KMS-11 (cell line): ENCODE data around the gene IFT57.

Experiments
- H2AFZ ChIP-seq: fragments of 200-600 bp; sonication (generic); 2 replicates; pipeline ENCODE4 v1.6.1; 2016; ENCODE audit warnings: antibody characterized with exemption, mixed run types, low read depth
- H3K27ac ChIP-seq: fragments of 200-600 bp; sonication (generic); 2 replicates; pipeline ENCODE4 v1.6.1; 2016; ENCODE audit warnings: mild to moderate bottlenecking, mixed run types
- H3K27me3 ChIP-seq: fragments of 200-600 bp; sonication (generic); 2 replicates; pipeline ENCODE4 v1.6.1; 2017; ENCODE audit warnings: mild to moderate bottlenecking, low read depth, mixed run types, moderate library complexity; ENCODE audit not compliant: insufficient read depth
- H3K36me3 ChIP-seq: fragments of 200-600 bp; sonication (generic); 2 replicates; pipeline ENCODE4 v1.6.1; 2017; ENCODE audit warnings: mild to moderate bottlenecking, mixed run types; ENCODE audit not compliant: insufficient read depth
- H3K4me1 ChIP-seq: fragments of 200-600 bp; sonication (generic); 2 replicates; pipeline ENCODE4 v1.6.1; 2016; ENCODE audit warnings: mild to moderate bottlenecking, low read depth, mixed run types; ENCODE audit not compliant: poor library complexity, severe bottlenecking
- H3K4me2 ChIP-seq: fragments of 200-600 bp; sonication (generic); 2 replicates; pipeline ENCODE4 v1.7.0; 2016; ENCODE audit warnings: mild to moderate bottlenecking, mixed run types
- H3K4me3 ChIP-seq: fragments of 200-600 bp; sonication (generic); IDR thresholded peaks from 2 replicates; pipeline ENCODE4 v1.6.1; 2017; ENCODE audit warnings: low read depth, low read length, mixed read lengths; ENCODE audit not compliant: insufficient read depth
- H3K79me2 ChIP-seq: fragments of 200-600 bp; sonication (generic); 2 replicates; pipeline ENCODE4 v1.6.1; 2016; ENCODE audit warnings: low read depth, mixed run types; ENCODE audit not compliant: insufficient read depth
- H3K9ac ChIP-seq: fragments of 200-600 bp; sonication (generic); 2 replicates; pipeline ENCODE4 v1.6.1; 2016; ENCODE audit warnings: mild to moderate bottlenecking, mixed run types
- H4K20me1 ChIP-seq: fragments of 200-600 bp; sonication (generic); 2 replicates; pipeline ENCODE4 v1.6.1; 2016; ENCODE audit warnings: mild to moderate bottlenecking, mixed run types; ENCODE audit not compliant: insufficient read depth
- TF ChIP-seq, protein P1 (sequence below): fragments of 200-600 bp; sonication (generic); conservative IDR thresholded peaks from 2 replicates; pipeline ENCODE4 v1.6.1; 2017; ENCODE audit warnings: low read depth, mild to moderate bottlenecking, antibody characterized with exemption, low read length, moderate library complexity, mixed read lengths

The IFT57 gene

DNA sequence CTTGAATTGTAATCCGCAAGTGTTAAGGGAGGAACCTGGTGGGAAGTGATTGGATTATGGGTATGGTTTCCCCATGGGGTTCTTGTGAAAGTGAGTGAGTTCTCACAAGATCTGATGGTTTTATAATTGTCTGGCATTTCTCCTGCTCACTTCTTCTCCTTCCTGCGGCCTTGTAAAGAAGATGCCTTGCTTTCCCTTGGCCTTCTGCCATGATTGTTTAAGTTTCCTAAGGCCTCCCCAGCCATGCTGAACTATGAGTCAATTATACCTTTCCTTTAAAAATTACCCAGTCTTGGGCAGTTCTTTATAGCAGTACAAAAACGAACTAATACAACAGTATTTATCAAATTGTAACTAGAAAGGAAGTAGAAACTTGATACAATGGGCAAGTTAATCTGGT, 31.9 kb downstream of the IFT57 start:
- no peaks in the 10 kb centered on the region for H3K79me2 ChIP-seq
- no peak overlapping the region for H3K9ac ChIP-seq
- no peaks in the 10 kb centered on the region for H3K27me3 ChIP-seq
- H2AFZ ChIP-seq = no peak overlapping the region
- TF ChIP-seq, protein P1, sequence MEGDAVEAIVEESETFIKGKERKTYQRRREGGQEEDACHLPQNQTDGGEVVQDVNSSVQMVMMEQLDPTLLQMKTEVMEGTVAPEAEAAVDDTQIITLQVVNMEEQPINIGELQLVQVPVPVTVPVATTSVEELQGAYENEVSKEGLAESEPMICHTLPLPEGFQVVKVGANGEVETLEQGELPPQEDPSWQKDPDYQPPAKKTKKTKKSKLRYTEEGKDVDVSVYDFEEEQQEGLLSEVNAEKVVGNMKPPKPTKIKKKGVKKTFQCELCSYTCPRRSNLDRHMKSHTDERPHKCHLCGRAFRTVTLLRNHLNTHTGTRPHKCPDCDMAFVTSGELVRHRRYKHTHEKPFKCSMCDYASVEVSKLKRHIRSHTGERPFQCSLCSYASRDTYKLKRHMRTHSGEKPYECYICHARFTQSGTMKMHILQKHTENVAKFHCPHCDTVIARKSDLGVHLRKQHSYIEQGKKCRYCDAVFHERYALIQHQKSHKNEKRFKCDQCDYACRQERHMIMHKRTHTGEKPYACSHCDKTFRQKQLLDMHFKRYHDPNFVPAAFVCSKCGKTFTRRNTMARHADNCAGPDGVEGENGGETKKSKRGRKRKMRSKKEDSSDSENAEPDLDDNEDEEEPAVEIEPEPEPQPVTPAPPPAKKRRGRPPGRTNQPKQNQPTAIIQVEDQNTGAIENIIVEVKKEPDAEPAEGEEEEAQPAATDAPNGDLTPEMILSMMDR = no peak
- no peak overlapping the region for H3K4me3 ChIP-seq
- H3K4me1 ChIP-seq = no peaks in the 10 kb centered on the region
- H3K4me2 ChIP-seq = no peak overlapping the region
- H3K36me3 ChIP-seq = no peaks in the 10 kb centered on the region
- no peaks in the 10 kb centered on the region for H4K20me1 ChIP-seq
- H3K27ac ChIP-seq = no peak overlapping the region

DNA sequence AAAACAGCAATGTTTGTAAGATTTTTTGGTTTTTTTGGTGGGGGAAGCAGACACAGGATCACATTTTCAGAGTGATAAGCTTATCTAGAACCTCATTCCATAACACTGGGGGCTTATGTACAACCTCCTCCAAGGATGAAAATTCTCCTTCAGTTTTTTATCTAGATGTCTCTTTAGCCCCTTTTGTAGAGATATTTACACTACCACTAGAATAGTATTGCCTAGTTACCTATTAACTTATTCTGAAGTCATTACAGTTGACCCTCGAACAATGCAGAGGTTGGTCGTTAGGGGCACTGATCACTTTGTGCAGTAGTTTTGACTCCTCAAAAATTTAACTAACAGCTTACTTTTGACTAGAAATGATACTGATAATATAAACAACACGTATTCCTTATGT, 32.8 kb downstream of the IFT57 start:
- TF ChIP-seq, protein P1 = no peak
- Histone ChIP-seq H3K36me3 (no peaks in the 10 kb centered on the region), H3K9ac (no peak overlapping the region), H3K4me2 (no peak overlapping the region), H3K4me3 (no peak overlapping the region), H4K20me1 (no peaks in the 10 kb centered on the region), H2AFZ (no peak overlapping the region), H3K27ac (no peak overlapping the region), H3K79me2 (no peaks in the 10 kb centered on the region), H3K4me1 (no peaks in the 10 kb centered on the region), H3K27me3 (no peaks in the 10 kb centered on the region)

DNA sequence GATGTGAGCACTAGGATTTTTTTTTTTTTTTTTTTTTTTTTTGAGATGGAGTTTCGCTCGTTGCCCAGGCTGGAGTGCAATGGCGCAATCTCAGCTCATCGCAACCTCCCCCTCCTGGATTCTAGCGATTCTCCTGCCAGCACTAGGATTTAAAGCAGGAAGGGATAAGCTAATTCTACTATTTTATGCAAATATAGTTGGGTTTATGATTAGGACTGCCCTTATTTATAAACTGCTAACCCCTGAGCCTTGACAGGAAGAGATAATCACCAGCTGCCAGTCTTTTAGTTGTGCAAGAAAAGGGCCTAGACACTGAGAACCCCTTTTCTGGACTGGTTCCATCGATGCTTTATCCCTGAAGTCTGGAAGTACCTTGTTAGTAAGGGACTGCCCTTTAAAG, 36.7 kb downstream of the IFT57 start:
- no peak overlapping the region for H3K4me3 ChIP-seq
- TF ChIP-seq, protein P1 = no peak

DNA sequence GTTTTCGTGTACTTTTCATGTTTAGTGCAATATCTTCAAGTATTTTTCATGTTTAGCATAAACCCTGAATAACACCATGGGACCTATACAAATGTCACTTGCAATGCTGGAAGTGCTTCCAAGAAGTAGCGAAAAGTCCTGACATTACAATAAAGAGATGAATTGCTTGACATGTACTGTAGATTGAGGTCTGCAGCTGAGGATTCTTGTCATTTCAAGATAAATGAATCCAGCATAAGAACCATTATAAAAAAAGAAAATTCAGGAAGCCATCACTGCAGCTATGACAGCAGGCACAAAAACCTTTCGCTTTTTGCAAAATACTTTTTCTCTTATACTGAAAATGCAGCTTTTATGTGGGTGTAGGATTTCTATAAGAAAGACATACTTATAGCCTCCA, 37.4 kb downstream of the IFT57 start:
- no peak overlapping the region for H3K27ac ChIP-seq
- no peaks in the 10 kb centered on the region for H3K36me3 ChIP-seq
- H3K27me3 ChIP-seq = no peaks in the 10 kb centered on the region
- no peak overlapping the region for H3K9ac ChIP-seq
- H2AFZ ChIP-seq = no peak overlapping the region
- H3K4me3 ChIP-seq = no peak overlapping the region
- no peaks in the 10 kb centered on the region for H3K79me2 ChIP-seq
- H4K20me1 ChIP-seq = no peaks in the 10 kb centered on the region
- TF ChIP-seq, protein P1 = no peak
- H3K4me2 ChIP-seq = no peak overlapping the region
- H3K4me1 ChIP-seq = no peaks in the 10 kb centered on the region

More for the DNA sequence above, 36.7 kb downstream of the IFT57 start:
- no peaks in the 10 kb centered on the region for H4K20me1 ChIP-seq
- H3K27ac ChIP-seq = no peak overlapping the region
- H2AFZ ChIP-seq = no peak overlapping the region
- H3K27me3 ChIP-seq = no peaks in the 10 kb centered on the region
- no peaks in the 10 kb centered on the region for H3K36me3 ChIP-seq
- H3K4me1 ChIP-seq = no peaks in the 10 kb centered on the region
- H3K9ac ChIP-seq = no peak overlapping the region
- no peaks in the 10 kb centered on the region for H3K79me2 ChIP-seq
- no peak overlapping the region for H3K4me2 ChIP-seq
